SJCRH30 (cell line): Measurements from ENCODE around the gene NREP. TPM values are rescaled to one million over a fixed set of nuclear protein-coding genes. Genes with fewer than 3 reads are reported as not detected.

Experiments used
- DNase-seq, 2 experiments: peaks; one replicate each; pipeline ENCODE4 v3.0.0-alpha.2; 2015 to 2020
- H3K27ac ChIP-seq: fragments of 250-450 bp; sonication (Bioruptor Pico); 2 replicates; pipeline ENCODE4 v1.5.1; 2020; ENCODE audit warnings: mild to moderate bottlenecking, moderate library complexity
- H3K27me3 ChIP-seq: fragments of 250-450 bp; sonication (Bioruptor Pico); 2 replicates; pipeline ENCODE4 v1.5.1; 2020; ENCODE audit warnings: mild to moderate bottlenecking, moderate library complexity
- H3K36me3 ChIP-seq: fragments of 250-450 bp; sonication (Bioruptor Pico); 2 replicates; pipeline ENCODE4 v1.5.1; 2020; ENCODE audit warnings: mild to moderate bottlenecking, moderate library complexity
- H3K4me1 ChIP-seq: fragments of 250-450 bp; sonication (Bioruptor Pico); 2 replicates; pipeline ENCODE4 v1.5.1; 2020; ENCODE audit warnings: mild to moderate bottlenecking, moderate library complexity
- H3K4me3 ChIP-seq: fragments of 250-450 bp; sonication (Bioruptor Pico); 2 replicates; pipeline ENCODE4 v1.5.1; 2020; ENCODE audit warnings: mild to moderate bottlenecking, moderate library complexity
- H3K9me3 ChIP-seq: fragments of 250-450 bp; sonication (Bioruptor Pico); replicated peaks from 2 replicates; pipeline ENCODE4 v1.5.1; 2020; ENCODE audit warnings: mild to moderate bottlenecking, moderate library complexity
- total RNA-seq: library from RNA; depleted of rRNA; stranded (reverse); fragments of >200 nt; shearing (Covaris generic); gene quantifications from 2 replicates; pipeline ENCODE4 v1.2.3, GENCODE V29; 2014; rRNA removed

The NREP gene, protein sequence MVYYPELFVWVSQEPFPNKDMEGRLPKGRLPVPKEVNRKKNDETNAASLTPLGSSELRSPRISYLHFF
- total RNA-seq: 96.8 and 101 TPM in 2 replicates

DNA sequence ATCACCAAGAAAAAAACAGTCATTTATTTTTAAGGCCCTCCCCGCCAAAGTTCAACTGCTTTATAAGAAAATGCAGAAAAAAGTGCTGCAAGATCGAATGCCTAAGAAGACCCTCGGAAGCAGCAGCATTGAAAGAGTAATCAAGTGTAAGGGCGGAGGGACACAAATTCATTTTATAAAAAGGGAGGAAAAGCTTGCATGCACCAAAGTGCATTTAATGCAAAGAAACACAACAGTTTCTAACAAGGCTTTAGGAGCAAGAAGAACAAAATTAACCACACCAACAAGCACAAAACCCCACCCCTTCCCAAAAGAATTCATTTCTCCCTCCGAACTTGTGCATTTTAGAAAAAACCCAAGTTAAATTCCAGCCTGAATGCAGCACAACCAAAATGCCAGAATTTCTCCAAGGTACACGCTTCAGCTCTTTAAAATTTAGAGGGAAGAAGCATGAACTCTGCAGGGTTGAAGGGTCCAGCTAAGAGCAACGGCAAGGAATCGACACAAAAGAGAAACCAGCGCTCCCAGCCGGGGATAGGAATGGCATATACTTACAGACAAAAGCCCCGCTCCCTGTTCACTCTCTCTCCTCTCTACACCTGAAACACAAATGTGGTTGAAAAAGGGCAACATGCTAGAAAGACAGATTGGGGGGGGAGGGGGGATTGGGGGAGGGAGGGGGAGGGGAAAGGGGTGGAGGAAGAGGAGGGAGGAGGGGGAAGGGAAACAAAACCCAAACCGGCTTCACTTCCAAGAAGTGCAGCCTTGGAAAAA is at the start of gene NREP:
Gene NREP (minus strand): TSS at position 614 of the 774 bp plus-strand sequence. CDS start 1,422 bp downstream, outside the sequence.
- no peaks in the 10 kb centered on the region for H3K9me3 ChIP-seq
- peak within 1 kb of the TSS; percentile 96 for H3K27ac ChIP-seq
- DNase-seq: no peak
- no peaks in the 10 kb centered on the region for H3K27me3 ChIP-seq
- peaks cover 12% of the 10 kb centered on the region for H3K4me1 ChIP-seq
- H3K36me3 ChIP-seq: no peaks in the 10 kb centered on the region
- H3K4me3 ChIP-seq: peak within 1 kb of the TSS; percentile 70

DNA sequence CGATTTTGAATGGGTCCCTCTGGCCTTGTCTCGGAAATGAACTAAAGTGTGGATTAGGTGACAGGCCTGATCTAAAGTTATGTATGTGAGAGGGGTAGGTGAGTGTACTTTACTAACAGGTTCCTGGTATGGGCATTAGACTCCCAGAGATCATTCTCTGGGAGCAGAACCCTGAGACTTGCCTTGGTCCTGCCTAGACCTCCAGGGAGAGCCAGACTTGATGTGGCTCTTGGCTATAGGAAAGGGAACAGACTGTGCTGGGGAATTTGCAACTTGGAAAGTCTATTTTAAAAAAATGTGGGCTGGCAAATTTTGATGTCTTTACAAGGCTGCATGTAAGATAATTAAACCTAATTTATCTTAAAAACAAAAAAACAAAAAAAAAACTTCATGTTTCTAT is 49.8 kb upstream of the NREP start:
- no peak for DNase-seq
- Histone ChIP-seq H3K27me3 (no peaks in the 10 kb centered on the region; the same call in 1 of the 2 replicates), H3K4me1 (no peaks in the 10 kb centered on the region), H3K4me3 (no peak overlapping the region), H3K36me3 (no peaks in the 10 kb centered on the region), H3K27ac (no peak overlapping the region), H3K9me3 (no peaks in the 10 kb centered on the region)

GRCh38 chr5:111806156-111806555 is 49.2 kb upstream of the NREP start:
- no peak for DNase-seq
- H3K4me1 ChIP-seq: no peaks in the 10 kb centered on the region
- H3K9me3 ChIP-seq: no peaks in the 10 kb centered on the region
- H3K27ac ChIP-seq: no peak overlapping the region
- H3K4me3 ChIP-seq: no peak overlapping the region
- no peaks in the 10 kb centered on the region for H3K27me3 ChIP-seq
- no peaks in the 10 kb centered on the region for H3K36me3 ChIP-seq

DNA sequence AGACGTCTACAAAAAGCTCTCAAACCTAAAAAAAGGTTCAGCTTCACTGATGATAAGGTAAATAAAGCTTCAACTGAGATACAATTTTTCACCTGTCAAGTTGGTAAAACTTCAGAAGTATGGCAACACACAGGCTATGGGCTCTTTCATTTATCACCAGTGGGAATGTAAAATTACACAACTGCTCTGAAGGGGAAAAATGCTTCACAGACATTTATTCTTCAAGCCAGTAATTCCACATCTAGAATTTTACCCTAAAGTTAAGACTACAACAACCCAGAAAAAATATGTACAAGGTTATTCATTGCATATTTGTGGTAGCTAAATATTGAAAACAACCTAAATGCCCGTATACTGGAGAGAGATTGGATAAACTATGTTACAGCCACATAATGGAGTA is 48.1 kb upstream of the NREP start:
- DNase-seq: no peak
- H3K36me3 ChIP-seq: no peaks in the 10 kb centered on the region
- no peak overlapping the region for H3K4me3 ChIP-seq
- H3K4me1 ChIP-seq: no peaks in the 10 kb centered on the region
- H3K9me3 ChIP-seq: no peaks in the 10 kb centered on the region
- no peak overlapping the region for H3K27ac ChIP-seq
- no peaks in the 10 kb centered on the region for H3K27me3 ChIP-seq

- no peaks in the 10 kb centered on the region for H3K36me3 ChIP-seq
- H3K27me3 ChIP-seq: no peaks in the 10 kb centered on the region
- no peaks in the 10 kb centered on the region for H3K9me3 ChIP-seq
- H3K4me3 ChIP-seq: no peak overlapping the region
- H3K27ac ChIP-seq: no peak overlapping the region
- no peak for DNase-seq
- H3K4me1 ChIP-seq: no peaks in the 10 kb centered on the region
These were observed 43.4 kb upstream of the NREP start for GRCh38 chr5:111800351-111800750.

DNA sequence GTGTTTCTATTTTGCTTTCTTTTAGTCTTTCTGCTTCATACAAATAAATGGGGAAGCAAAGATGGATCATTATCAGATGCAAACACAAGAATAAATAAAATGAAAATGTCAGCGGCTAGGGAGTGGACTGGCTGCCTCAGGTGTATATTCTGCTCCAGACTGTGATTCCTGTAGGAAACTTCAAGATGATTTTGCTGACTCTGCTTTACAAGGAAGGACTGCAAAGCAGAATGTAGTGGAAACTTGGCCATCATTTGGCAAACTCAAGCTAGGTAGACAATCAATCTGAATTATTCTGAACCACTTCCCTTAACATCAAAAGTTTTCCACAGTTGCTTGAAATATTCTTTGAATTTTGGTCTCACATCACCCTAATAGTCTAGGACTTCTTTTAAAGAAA is 38.1 kb upstream of the NREP start:
- no peaks in the 10 kb centered on the region for H3K4me1 ChIP-seq
- H3K27me3 ChIP-seq: no peaks in the 10 kb centered on the region
- no peak overlapping the region for H3K4me3 ChIP-seq
- DNase-seq: no peak
- H3K9me3 ChIP-seq: no peaks in the 10 kb centered on the region
- no peak overlapping the region for H3K27ac ChIP-seq
- no peaks in the 10 kb centered on the region for H3K36me3 ChIP-seq

DNA sequence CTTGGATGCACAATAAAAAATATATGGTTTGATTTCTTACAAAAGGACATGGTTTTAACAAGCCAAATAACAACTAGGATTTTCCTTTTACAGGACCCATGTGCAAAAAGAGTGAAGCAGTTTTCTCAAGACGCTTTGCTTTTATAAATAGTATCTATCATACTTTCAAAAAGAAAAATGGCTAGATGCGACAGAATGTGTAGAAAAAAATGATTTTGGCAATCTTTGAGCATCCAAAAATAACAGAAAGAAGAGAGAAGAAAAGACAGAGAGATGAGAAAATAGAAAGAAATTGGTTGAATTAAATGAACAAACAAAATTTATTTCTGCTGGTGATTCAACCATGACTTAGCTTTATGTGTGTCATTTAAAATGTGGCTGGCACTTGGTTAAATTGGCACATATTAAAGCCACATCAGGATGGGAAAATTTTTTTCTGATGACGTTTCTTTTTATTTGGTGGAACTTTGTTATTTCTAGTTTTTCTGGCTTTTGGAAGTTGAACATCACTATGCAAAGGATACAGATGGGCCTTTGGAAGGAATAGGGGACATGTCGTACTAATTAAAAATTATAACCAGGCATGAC is 35.6 kb upstream of the NREP start:
- Histone ChIP-seq H3K36me3 (no peaks in the 10 kb centered on the region), H3K4me3 (no peak overlapping the region), H3K4me1 (no peaks in the 10 kb centered on the region), H3K27me3 (no peaks in the 10 kb centered on the region), H3K9me3 (no peaks in the 10 kb centered on the region), H3K27ac (no peak overlapping the region)
- DNase-seq: no peak

- H3K4me3 ChIP-seq: no peak overlapping the region
- no peak overlapping the region for H3K27ac ChIP-seq
- DNase-seq: no peak
- H3K9me3 ChIP-seq: no peaks in the 10 kb centered on the region
- H3K36me3 ChIP-seq: no peaks in the 10 kb centered on the region
- H3K27me3 ChIP-seq: no peaks in the 10 kb centered on the region
- no peaks in the 10 kb centered on the region for H3K4me1 ChIP-seq
These were observed 33.3 kb upstream of the NREP start for GRCh38 chr5:111790295-111790694.

DNA sequence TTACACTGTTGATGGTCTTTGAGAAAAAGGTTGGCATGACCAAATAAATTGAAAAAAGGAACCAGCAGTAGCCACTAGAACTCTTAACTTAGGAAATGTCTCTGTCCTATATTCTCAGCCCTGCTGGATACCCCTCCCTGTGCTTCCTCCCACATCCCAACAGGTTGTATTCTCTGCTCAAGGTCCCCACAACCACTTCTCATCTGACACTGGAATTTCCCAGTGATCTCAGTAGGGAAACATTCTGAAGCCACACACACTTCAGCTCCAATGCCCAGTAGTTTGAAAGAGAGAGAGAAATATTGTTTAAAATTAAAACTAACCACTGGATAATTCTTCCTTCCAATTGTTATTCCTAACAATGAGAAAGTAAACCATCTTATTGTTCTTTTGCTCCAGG is 30.0 kb upstream of the NREP start:
- Histone ChIP-seq H3K27ac (no peak overlapping the region), H3K36me3 (no peaks in the 10 kb centered on the region), H3K9me3 (no peaks in the 10 kb centered on the region), H3K4me3 (no peak overlapping the region), H3K4me1 (no peaks in the 10 kb centered on the region), H3K27me3 (no peaks in the 10 kb centered on the region)
- DNase-seq: no peak

DNA sequence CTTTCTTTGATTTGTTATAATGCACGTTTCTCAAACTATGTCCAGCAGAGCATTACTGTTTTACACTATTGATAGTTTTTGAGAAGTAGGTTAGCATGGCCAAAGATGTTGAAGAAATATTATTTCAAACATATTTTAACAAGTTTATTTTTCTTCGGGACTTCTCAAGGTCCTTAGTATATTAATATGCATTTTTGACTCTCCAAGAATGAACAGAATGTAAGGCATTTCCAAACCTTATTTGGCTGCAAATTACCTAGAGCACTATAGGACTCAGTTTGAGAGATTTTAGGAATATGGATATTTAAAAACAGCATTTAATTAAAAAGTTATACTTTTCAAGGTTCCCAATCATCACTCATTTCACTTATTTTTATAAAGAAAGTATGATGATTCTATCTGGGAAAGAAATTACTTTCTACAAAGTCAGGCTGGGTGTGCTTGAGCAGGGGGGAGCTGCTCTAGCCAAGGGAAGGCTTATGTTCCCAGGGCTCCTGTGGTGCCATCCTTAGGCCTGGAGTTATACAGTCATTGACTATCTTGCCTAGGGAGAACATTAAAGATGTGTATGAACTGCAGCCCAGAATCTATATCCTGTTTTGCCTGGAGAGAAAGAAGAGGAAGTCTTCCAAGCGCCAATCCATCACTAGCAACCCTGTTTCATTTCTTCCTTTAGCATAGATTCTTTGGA is 27.6 kb upstream of the NREP start:
- Histone ChIP-seq H3K4me1 (no peaks in the 10 kb centered on the region; the same call in 1 of the 2 replicates), H3K36me3 (no peaks in the 10 kb centered on the region), H3K27me3 (no peaks in the 10 kb centered on the region), H3K27ac (no peak overlapping the region), H3K9me3 (no peaks in the 10 kb centered on the region), H3K4me3 (no peak overlapping the region)
- no peak for DNase-seq

- Histone ChIP-seq H3K9me3 (no peaks in the 10 kb centered on the region), H3K4me1 (no peaks in the 10 kb centered on the region; the same call in 1 of the 2 replicates), H3K4me3 (no peak overlapping the region), H3K36me3 (no peaks in the 10 kb centered on the region), H3K27ac (no peak overlapping the region), H3K27me3 (no peaks in the 10 kb centered on the region)
- no peak for DNase-seq
These were observed 26.5 kb upstream of the NREP start for GRCh38 chr5:111783537-111783936.

DNA sequence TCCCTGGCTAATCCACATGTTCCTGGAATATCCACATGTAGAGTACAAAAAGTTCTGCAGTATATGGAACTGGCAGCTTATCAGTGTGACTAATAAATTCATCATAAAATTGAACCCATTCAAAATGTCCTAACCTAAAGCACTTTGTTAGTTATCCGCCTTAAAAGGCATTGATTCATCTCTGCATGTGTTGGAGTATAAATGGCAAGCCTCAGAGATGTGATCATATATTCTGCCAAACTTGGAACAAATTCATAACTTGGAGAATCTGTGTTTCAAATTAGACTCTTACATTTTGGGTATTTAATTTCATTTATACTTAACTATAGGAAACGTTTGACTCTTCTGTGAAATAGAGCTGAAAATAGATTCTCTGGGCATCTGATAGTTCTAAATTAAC is 25.2 kb upstream of the NREP start:
- Histone ChIP-seq H3K4me3 (no peak overlapping the region), H3K4me1 (no peaks in the 10 kb centered on the region; the same call in 1 of the 2 replicates), H3K9me3 (no peaks in the 10 kb centered on the region), H3K36me3 (no peaks in the 10 kb centered on the region), H3K27ac (no peak overlapping the region), H3K27me3 (no peaks in the 10 kb centered on the region)
- DNase-seq: no peak

- no peak overlapping the region for H3K27ac ChIP-seq
- peak; percentile 55 to 58 for DNase-seq
- no peak overlapping the region for H3K4me3 ChIP-seq
- H3K9me3 ChIP-seq: no peaks in the 10 kb centered on the region
- H3K4me1 ChIP-seq: no peaks in the 10 kb centered on the region; the same call in 1 of the 2 replicates
- H3K27me3 ChIP-seq: no peaks in the 10 kb centered on the region
- no peaks in the 10 kb centered on the region for H3K36me3 ChIP-seq
These were observed 24.2 kb upstream of the NREP start for GRCh38 chr5:111781200-111781599.

DNA sequence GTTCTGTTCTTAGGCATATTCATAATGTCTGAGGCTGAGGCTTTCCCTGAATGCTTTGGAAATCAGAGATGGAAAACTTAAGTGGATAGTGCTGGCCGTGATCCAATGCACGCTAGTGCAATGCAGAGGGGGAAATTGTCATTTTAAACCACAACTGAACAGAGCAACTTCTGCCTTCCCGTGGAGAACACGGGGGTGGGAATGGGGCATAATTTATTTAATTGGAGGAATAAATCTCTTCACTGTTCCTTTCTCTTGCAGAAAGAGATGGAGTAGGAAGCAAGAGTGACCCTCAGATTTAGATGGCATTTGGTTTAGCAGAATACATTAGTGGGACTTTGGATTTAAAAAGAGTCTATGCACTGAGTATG is 22.9 kb upstream of the NREP start:
- H3K4me3 ChIP-seq: no peak overlapping the region
- no peak overlapping the region for H3K27ac ChIP-seq
- DNase-seq: peak in 1 of 2 experiments; percentile 17

DNA sequence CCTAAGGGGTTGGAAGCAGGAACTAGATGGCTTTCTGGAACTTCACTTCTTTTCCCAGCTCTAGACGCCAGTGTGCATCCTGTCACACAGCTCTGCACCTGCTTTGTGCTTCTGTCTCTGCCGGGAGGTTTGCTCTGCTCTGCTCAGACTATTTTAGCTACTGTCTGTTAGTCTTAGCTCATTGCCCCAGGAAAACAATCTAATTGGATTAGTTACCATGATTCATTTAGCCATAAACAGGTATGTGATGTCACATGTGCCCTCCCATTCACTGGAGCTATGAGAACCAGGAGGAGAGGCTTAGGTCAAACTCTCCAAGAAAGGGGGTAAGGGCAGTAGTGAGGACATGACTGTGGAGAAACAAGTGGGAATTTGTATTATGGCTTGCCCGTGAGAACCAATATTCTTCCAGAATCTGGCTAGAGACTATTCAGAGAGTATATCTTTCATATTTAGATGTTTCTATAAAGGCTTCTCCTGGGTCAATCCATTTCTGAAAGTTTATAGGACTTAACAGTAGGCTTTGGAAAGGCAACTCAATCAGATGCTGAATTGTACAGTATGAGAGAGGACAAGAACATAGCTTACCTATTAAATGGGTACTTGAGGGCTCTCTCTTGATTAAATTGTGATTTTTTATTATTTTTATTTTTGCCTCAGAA is 22.4 kb upstream of the NREP start:
- Histone ChIP-seq H3K36me3 (no peaks in the 10 kb centered on the region), H3K4me3 (no peak overlapping the region), H3K27ac (no peak overlapping the region), H3K27me3 (no peaks in the 10 kb centered on the region), H3K9me3 (no peaks in the 10 kb centered on the region), H3K4me1 (peaks cover 4% of the 10 kb centered on the region; the same call in 1 of the 2 replicates)
- no peak for DNase-seq

More for the DNA sequence above, 22.9 kb upstream of the NREP start:
- no peaks in the 10 kb centered on the region for H3K27me3 ChIP-seq
- no peaks in the 10 kb centered on the region for H3K36me3 ChIP-seq
- H3K9me3 ChIP-seq: no peaks in the 10 kb centered on the region
- no peaks in the 10 kb centered on the region; the same call in 1 of the 2 replicates for H3K4me1 ChIP-seq
